GM06990 (cell line): ENCODE results near the gene ARHGAP24.
"Not testable (repeated sequence)": the region's sequence is repeated elsewhere in the genome, so short reads cannot be mapped to it uniquely, and the experiment has no call there.

Source experiments
- DNase-seq: peaks from one replicate; pipeline ENCODE4 v3.0.0-alpha.2; 2011; ENCODE audit not compliant: insufficient read length; ENCODE audit errors: extremely low read depth
- H3K27me3 ChIP-seq: replicated peaks from 2 replicates; pipeline ENCODE4 v1.6.0; 2011; ENCODE audit warnings: low read length; ENCODE audit not compliant: control insufficient read depth, insufficient read depth
- H3K36me3 ChIP-seq: 2 replicates; pipeline ENCODE4 v1.5.1; 2011; ENCODE audit warnings: low read length; ENCODE audit not compliant: control insufficient read depth, insufficient read depth
- H3K4me3 ChIP-seq: replicated peaks from 2 replicates; pipeline ENCODE4 v1.5.1; 2011; ENCODE audit warnings: low read depth, mild to moderate bottlenecking, control low read depth, low read length
- TF ChIP-seq, protein P1 (sequence below): IDR thresholded peaks from 2 replicates; pipeline ENCODE4 v1.5.1; 2011; ENCODE audit warnings: low read length, control low read depth, mild to moderate bottlenecking, inconsistent platforms; ENCODE audit not compliant: insufficient read depth, poor library complexity, severe bottlenecking

Gene ARHGAP24

GRCh38 chr4:85901500-85901899 lies 426.6 kb downstream of the ARHGAP24 start:
- H3K36me3 ChIP-seq, result no peaks in the 10 kb centered on the region
- no peaks in the 10 kb centered on the region for H3K27me3 ChIP-seq
- no peak for DNase-seq
- TF ChIP-seq, protein P1, sequence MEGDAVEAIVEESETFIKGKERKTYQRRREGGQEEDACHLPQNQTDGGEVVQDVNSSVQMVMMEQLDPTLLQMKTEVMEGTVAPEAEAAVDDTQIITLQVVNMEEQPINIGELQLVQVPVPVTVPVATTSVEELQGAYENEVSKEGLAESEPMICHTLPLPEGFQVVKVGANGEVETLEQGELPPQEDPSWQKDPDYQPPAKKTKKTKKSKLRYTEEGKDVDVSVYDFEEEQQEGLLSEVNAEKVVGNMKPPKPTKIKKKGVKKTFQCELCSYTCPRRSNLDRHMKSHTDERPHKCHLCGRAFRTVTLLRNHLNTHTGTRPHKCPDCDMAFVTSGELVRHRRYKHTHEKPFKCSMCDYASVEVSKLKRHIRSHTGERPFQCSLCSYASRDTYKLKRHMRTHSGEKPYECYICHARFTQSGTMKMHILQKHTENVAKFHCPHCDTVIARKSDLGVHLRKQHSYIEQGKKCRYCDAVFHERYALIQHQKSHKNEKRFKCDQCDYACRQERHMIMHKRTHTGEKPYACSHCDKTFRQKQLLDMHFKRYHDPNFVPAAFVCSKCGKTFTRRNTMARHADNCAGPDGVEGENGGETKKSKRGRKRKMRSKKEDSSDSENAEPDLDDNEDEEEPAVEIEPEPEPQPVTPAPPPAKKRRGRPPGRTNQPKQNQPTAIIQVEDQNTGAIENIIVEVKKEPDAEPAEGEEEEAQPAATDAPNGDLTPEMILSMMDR, result no peak
- H3K4me3 ChIP-seq, result no peak overlapping the region

GRCh38 chr4:85902647-85903046 lies 427.7 kb downstream of the ARHGAP24 start:
- H3K36me3 ChIP-seq, H3K27me3 ChIP-seq, H3K4me3 ChIP-seq, DNase-seq: not testable (repeated sequence)

DNA sequence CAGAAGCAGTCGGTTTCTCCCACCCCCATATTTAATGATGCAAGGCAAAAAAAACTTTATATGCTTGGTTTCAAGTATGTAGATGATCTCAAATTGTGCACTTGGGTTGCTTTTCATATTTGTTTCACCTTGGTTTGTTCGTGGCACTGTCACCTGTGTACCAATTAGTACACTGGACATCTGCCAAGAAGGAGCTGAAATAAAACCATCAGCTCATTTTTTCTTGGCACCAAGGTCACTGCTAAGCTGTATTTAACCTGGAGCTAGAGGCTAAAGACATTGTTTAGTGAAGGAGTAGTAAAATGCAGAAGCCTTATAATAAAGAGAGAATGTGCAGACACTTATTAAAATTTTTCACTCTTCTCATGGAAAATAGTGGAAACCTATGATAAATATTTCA lies 430.8 kb downstream of the ARHGAP24 start:
- TF ChIP-seq, protein P1, result no peak
- Histone ChIP-seq H3K36me3 (no peaks in the 10 kb centered on the region), H3K27me3 (no peaks in the 10 kb centered on the region), H3K4me3 (no peak overlapping the region)
- DNase-seq, result no peak

GRCh38 chr4:85907001-85907400 lies 432.1 kb downstream of the ARHGAP24 start:
- no peaks in the 10 kb centered on the region for H3K36me3 ChIP-seq
- H3K4me3 ChIP-seq, result no peak overlapping the region
- no peak for DNase-seq
- H3K27me3 ChIP-seq, result no peaks in the 10 kb centered on the region
- TF ChIP-seq, protein P1, result no peak

GRCh38 chr4:85909851-85910250 lies 434.9 kb downstream of the ARHGAP24 start:
- Histone ChIP-seq H3K4me3 (no peak overlapping the region), H3K36me3 (no peaks in the 10 kb centered on the region), H3K27me3 (no peaks in the 10 kb centered on the region)
- DNase-seq, result no peak
- TF ChIP-seq, protein P1, result no peak

DNA sequence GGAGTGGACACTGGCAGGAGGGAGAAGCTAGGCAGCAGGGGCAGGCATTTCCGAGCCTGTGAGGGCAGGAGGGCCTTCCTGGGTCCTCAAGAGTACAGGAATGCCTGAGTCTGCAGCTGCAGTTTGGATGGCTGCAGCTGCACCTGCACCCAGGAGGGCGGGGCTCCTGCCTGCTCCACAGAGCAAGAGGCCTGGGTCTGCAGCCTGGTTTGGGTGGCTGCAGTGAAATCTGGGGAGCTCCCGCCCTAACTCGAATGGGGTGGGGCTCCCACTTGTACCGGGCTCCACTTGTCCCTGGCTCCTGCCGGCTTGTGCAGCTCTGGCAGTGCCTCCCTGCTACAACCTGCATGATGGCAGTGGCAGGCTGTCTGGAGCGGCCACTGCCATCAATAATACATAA lies 436.0 kb downstream of the ARHGAP24 start:
- TF ChIP-seq, protein P1, result no peak
- no peaks in the 10 kb centered on the region for H3K27me3 ChIP-seq
- H3K4me3 ChIP-seq, result no peak overlapping the region
- DNase-seq, result no peak
- no peaks in the 10 kb centered on the region for H3K36me3 ChIP-seq
